ENCODE results near the gene LAX1.

- no peak for TF ChIP-seq CTCF (IDR thresholded peaks at IDR 0.05)
- no peak for TF ChIP-seq KAT7 (CRISPR knock-in tag; IDR thresholded peaks at IDR 0.05; ENCODE audit: borderline replicate concordance)
- no peak for TF ChIP-seq ZSCAN18 (CRISPR knock-in tag; IDR thresholded peaks at IDR 0.05)
- no peak for TF ChIP-seq ZNF121 (CRISPR knock-in tag; IDR thresholded peaks at IDR 0.05)
- no peak for TF ChIP-seq CREB1 (CRISPR knock-in tag; IDR thresholded peaks at IDR 0.05)
- no peak for TF ChIP-seq USF2 (CRISPR knock-in tag; IDR thresholded peaks at IDR 0.05)
- no peak for TF ChIP-seq GRHL2 (CRISPR knock-in tag; IDR thresholded peaks at IDR 0.05; ENCODE audit: insufficient replicate concordance, severe bottlenecking)
- no peak for TF ChIP-seq ZBTB21 (CRISPR knock-in tag; IDR thresholded peaks at IDR 0.05; ENCODE audit: borderline replicate concordance)
- TF ChIP-seq ETV6 (CRISPR knock-in tag; IDR thresholded peaks at IDR 0.05): no peak
- no peak for TF ChIP-seq TP53 (CRISPR knock-in tag; IDR thresholded peaks at IDR 0.05)
These were observed 58.3 kb downstream of the LAX1 start for GRCh38 chr1:203823306-203823705.
